HG03457 (cell line): ENCODE results near the gene SHISA9.

Source experiments
- ATAC-seq: cut with Tn5 transposase; IDR thresholded peaks from one replicate; pipeline ENCODE4 v1.9.1; 2021; ENCODE audit warnings: moderate number of reproducible peaks; ENCODE audit not compliant: unreplicated experiment

SHISA9 gene

DNA sequence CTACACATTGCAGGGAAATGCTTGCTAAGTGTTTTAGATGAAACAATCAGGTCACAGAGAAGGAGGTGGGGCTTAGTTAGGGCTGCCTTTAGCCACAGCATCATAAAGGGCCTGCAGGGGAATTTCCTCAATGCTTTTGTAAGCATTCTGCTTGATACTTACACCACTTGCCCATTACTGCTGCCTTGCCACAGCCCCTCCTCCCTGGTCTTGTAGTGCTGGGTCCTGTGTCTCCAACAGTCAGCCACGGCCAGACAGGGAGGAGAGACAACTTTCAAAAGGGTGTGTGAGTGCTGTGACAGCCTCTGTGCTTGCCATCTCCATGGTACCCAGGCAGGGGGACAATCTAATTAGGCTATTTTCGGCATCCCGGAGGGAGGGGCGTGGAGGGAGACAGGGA is 111.2 kb downstream of the SHISA9 start:
- ATAC-seq: no peak

DNA sequence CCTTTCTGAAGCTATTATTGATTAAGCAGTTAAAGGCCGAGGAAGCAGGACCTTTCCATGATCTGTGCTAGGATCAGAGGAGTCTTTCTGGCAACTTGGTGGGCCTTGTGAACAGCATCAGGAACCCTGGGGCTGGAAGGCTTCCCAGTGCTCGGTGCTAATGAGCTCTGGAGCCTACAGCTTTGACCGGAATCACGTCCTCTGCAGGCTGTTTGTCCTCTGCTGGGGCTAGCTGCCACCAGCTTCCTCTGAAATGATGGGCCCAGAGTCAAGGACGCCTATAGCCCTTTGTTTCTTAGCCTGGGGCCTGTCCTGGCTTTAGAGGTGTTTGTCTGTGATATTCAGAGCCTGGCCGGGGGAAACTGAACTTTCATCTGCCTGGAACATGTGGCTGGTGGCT is 111.6 kb downstream of the SHISA9 start:
- no peak for ATAC-seq

DNA sequence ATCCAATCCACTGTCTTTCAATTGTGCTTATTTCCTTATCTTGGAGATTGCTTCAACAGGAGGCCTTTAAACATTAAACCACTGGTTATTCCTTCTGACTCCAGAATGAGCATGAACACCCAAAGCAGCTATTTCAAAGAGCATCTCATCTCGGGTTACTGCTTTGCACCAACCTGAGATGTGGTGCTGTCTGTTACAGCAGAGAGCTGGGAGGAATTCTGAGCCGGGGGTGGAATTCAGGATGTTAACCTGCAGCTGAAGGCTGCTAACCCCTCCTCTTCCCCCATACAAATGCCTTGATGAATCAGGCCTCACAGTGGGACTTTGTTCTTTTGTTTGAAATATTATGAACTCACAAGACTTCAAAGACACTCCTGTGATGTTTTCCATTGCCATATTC is 113.1 kb downstream of the SHISA9 start:
- ATAC-seq: no peak

DNA sequence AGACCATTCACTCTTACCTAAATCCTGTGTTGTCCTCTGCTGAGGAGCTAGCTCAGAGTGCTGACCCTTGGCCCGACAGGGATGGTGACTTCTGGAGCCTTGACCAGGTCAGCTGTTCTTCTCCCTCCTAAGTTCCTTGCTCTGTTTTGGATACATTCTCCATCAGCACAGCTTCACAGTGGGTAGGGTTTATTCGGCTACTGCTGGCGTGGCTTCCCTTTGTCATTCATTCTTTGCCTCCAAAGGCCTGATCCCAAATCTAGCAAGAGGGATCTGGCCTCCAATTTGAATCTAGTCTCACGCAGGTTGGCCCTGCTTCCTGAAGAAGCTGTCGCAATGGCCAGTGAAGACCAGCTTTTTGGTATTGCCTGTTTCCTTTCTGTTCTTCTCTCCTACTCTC is 116.6 kb downstream of the SHISA9 start:
- ATAC-seq: no peak

DNA sequence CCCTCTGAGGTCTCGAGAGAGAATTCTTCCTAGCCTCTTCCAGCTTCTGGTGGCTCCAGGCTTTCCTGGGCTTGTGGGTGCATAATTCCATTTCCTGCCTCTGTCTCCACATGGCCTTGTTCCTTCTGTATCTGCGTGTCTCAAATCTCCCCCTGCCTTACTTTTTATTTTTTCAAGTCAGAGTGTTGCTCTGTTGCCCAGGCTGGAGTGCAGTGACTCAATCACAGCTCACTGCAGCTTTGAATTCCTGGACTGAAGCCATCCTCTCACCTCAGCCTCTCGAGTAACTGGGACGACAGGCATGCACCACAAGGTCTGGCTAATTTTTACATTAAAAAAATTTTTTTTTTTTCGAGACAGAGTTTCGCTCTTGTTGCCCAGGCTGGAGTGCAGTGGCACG is 120.6 kb downstream of the SHISA9 start:
- ATAC-seq: no peak

DNA sequence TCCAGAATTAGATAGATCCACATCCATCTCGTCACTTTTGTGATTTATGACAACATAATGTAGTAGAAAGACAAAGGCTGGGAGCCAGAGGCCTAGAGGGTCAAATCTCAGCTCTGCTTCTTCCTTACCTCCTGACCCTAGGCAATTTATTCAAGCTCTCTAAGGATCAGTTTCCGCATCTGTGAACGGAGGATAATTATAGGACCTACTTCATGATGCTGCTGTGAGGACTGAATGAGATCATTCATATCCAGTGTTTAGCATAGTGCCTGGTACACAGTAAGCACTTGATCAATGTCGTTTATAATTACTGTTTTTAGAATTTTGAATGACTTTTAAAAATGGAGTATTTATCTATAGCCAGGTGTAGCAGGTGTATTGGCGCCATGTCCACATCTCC is 128.4 kb downstream of the SHISA9 start:
- no peak for ATAC-seq

DNA sequence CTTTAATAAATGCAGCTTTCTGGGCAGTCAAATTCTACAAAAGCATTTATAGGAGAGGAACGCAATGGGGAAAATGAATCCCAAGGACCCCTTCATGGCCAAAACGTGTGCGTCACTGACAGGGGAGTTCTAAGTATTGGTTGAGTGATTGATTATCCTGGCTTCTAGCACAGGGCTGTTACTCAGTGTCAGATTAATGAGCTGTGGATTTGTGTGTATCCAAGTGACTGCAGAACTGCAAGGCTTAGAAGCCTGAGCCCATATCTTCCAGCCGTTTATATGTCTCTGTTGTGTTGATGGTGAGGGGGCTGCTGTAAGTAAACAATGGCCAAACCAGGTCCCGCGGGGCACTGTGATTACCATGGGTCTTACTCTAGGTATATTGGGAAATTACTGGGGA is 129.4 kb downstream of the SHISA9 start:
- ATAC-seq: no peak

DNA sequence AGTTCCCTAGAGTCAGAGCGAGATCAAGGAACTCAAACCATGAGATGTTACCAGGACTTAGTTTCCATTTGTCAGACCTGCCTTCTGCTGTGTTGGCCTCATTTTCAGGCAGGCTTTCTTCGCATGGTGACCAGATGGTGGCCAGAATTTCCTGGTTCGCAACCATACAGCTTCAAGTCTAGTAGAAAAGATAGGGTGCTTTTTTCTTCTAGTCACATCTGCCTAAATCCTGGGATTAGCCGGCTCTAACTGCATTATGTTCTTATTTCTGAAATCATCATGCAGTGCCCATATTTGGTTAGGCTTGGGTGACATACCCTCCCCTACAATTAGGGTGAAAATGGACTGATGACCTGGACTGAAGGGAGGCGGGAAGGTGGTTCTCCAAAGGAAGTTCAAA is 131.5 kb downstream of the SHISA9 start:
- no peak for ATAC-seq

DNA sequence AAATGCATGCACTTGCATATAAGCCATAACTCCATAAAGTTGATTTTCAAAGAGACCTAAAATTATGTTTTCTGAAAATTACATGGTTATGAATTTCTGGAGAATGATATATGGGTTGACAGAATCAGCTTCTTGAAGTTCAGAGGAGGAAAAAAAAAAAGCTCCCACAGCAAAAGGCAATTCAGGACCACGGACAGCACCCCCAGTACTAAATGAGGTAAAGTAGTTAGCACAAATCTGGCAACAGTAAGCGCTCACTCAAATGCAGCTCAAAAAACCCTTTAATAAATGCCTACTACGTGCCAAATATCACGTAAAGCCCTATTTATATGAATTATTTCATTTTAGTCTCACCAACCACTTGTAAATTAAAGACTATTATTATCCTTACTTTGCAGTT is 135.2 kb downstream of the SHISA9 start:
- no peak for ATAC-seq

DNA sequence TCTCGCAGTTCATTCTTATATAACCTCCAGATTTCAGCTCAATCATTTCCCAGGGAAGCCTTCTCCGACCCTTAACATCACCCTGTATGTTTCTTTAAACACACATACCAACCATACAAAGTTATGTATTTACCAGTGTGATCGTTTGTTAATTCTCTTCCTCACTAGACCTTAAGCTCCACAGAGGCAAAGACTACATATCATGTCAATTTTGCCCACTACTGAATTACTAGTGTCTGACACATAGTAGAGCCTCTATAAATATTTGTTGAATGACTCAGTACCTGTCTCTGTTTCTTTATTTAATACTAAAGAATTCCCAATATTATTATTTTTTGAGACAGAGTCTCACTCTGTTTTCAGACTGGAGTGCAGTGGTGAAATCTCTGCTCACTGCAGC is 137.2 kb downstream of the SHISA9 start:
- no peak for ATAC-seq

DNA sequence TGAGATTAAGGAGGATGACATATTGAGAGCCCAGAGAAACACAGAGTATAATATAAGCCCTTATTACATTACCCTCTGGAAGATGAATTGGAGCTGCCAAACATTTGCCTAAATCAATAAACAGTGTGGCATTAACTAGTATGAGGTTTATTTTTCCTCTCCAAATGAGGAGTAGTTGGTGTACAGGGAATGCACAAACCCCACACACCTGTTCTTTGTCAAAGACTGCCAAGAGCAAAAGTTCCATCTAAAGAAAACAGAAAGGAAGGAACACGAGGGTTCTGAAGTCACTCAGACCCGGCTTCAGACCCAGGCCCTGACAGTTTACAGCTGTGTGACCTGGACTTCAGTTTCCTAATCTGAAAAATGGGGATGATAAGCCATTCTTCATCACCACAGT is 138.1 kb downstream of the SHISA9 start:
- ATAC-seq: no peak

DNA sequence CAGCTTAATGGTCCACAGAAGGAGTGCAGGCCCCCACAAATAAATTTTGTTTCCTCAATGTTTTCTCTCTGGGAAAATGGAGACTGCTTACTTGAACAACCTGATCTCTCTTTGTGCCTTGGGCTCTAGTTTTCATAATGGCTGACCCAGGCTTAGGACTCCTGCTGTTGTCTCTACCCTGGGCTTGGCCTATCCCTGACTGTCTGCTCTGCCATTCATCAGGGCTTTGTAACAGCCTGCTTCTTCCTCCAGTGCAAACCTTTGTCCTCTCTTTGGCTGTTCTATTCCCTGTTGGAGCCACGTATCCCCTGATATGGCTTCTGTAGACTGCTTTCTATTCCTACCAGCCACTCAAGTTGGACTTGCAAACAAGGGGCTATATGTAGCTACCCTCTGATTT is 139.8 kb downstream of the SHISA9 start:
- no peak for ATAC-seq

DNA sequence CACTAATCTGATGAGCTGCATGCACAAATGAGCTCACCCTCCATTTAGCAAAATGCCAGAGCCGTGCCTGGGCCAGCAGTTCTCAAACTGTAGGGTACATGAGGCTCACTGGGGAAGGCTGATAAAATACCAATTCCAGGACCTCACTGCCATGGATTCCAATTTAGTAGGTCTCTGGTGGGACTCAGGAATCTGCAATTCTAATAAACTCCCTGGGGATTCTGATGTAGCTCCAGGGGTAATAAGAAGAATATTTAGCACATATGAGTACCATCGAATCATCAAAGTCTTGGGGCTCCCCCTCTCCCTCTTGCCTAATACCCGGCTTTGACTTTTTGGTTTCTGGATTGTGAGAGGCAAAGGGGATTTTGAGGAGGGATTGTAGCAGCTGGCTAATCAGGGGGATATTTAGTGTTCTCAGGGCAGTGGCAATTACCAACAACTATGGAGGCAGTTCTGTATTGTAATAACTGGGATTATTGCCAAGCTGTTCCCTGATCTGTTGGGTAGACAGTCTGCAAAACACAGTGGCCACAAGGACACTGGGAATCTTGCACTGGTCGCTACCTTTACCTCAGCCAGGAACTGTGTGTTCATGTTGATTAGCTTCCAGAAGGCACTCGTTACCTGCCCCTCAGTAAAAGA is 140.4 kb downstream of the SHISA9 start:
- no peak for ATAC-seq

DNA sequence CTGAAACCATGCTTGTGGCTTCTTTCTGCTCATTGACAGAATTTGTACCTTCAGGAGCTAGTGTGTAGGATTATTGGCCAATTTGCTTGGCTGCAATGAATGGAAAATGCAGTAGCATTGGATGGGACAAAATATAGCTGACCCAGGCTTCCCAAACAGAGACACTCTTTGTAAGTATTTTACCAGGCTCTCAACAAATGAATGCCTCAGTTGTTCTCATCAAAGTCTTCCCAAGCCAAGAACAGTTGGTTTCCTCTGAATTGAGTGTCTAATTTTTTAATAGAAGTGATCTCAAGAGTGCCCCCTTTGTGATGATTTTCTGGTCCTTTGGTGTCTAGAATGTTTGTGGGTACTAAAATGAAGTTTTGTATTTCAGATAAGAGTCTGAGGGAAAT is 140.9 kb downstream of the SHISA9 start:
- ATAC-seq: no peak

DNA sequence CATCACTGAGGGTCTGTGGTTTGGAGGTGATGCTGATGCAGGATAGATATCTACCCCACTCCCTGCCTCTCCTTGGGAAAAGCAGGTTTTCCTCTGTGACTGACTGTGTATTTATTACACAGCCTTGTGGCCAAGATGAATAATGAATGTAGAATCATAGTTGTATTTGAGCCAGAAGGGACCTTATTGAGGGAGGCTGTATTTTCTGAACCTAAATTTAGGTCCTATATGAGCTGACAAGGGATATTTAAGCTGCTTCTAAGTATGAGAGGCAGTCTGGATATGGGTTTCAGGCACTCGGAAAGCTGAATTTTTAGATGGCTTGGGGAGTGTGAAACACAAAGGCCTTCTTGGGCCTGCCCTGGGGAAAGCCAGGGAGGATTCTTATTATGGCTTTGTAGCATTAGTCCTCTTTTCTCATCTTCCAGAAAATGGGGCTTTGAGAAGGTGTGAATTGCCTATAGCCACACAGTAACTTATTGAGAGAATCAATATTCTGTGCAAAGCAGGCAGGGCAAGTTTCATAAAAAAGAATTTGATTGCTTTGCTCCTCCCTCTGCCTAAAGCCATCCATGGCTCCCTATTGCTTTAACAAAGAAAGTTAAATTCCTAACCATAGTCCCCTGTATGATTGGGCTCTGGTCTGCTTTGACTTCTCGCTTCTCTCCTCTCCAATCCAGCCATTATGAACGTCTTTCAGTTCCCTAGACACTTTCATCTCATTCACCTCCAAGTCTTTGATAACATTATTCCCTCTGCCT is 144.8 kb downstream of the SHISA9 start:
- ATAC-seq: no peak

DNA sequence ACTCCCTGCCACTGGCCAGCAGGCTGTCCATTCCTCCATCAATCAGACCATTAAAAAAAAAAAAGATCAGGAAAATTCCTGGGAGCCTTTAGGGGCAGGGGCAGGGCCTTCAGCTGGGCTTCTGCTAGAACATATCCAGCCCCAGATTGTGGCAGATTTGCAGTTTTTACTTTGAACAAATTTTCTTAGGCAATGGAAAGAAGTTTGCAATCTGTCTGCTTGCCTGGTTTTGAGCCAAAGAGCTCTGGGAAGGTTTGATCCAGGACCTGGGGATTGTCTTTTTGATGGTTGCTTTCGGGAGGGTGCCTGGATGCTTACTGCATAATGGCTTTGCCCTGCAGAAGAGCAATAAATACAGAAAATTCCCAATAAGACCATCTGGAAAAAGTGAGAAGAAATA is 145.9 kb downstream of the SHISA9 start:
- ATAC-seq: no peak

DNA sequence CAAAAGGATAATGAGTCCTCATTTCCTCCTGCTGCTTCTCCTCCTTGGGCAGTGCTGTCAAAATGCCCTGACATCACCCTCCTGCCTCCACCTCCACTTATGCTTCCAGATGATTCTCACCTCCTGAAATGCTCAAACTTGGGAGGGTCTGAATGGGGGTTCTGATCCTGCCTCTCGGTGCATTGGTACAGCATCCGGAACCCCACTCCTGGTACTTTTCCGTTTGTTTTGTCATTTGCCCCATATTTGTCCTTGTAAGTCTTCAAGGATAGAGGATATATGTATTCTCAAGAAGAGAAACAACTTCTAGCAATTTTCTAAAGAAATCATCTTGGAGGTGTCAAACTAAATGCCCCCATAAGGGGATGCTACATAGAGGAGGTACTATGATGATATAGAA is 148.3 kb downstream of the SHISA9 start:
- no peak for ATAC-seq

DNA sequence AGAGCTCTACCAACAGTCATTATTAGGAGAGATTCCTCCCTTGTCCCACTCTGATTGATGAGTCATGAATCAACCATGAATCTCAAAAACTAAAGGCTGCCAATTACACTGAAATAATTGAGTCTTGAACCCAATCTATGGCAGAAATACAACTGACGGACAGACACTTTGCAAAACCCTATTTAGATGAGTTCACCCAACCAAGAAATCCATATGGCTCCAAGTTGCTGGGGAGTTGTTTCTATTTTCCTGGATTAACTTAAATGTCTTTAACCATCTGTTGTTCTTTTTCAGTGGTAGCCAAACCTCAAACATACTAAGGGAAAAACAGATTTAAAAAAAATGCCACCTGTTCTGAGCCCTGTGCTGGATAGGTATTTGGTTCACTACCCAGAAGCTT is 151.0 kb downstream of the SHISA9 start:
- no peak for ATAC-seq

DNA sequence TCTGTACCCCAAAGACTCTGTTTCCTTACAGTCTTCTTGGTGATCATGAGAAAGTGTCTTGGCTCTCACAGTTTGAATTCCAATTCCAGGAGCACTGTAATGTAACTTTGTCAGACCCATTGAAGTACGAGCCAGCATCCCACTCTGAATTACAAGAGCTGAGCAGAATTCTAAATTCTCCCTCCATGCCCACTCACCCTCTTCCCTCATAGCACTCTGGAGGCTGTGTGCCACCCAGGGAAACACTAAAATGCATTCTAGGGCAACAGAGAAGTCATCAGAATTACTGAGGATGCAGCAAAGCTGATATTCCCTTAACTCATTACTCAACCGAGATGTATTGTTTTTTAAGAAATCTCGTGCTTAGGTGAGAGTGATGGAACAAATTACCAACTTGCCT is 154.1 kb downstream of the SHISA9 start:
- no peak for ATAC-seq

DNA sequence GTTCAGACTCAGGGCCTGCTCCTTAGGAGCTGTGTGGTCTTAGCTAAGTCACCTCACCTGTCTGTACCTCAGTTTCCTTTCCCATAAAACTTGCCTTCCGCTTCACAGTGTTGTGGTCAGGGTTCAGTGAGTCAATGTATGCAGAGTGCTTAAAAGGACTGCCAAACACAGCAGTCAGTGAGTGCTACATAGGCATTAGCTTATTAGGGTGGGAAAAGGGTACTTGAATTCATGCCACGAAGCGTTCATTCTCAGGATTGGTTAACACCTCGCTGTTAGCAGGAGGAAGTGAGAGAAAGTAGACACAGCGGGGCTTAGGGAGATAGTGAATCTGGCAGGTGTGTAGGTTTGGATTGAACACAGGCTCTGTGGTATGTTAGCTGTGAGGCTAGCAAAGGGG is 155.2 kb downstream of the SHISA9 start:
- no peak for ATAC-seq

DNA sequence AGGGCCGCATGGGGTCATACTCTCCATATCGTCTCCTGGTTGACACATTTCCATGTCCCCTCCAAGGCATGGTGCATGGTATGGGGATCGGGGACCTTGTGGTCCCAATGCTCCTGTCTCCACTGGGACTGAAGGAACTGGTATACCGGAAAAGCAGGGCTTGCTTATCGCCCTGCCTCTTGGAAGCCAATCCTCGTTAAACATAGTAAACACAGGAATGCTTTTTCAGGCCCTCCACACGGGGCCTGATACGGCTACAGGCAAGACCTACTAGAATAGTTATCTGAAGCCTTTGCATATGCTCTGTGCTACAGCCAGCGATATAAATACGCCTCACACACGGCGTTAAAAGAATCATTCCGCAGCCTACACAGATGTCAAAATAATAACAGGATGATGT is 159.5 kb downstream of the SHISA9 start:
- ATAC-seq: no peak

DNA sequence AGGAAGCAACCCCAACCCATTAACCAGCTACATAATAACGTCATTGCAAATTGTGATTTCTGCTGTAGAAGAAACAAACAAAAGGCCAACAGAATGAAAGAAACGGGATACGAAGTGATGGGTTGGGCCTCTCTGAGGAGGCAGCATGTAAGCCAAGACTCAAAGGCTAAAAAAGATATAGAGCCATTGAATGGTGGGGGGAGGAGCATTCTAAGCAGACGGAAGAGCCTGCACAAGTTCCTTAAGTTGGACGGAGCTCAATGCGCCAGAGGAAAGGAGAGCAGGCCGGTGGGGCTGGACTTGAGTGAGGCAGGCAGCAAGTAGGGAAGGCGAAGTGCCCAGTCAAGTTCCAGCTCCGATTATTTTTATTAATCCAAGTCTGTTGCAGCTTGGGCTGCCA is 160.3 kb downstream of the SHISA9 start:
- ATAC-seq: no peak

DNA sequence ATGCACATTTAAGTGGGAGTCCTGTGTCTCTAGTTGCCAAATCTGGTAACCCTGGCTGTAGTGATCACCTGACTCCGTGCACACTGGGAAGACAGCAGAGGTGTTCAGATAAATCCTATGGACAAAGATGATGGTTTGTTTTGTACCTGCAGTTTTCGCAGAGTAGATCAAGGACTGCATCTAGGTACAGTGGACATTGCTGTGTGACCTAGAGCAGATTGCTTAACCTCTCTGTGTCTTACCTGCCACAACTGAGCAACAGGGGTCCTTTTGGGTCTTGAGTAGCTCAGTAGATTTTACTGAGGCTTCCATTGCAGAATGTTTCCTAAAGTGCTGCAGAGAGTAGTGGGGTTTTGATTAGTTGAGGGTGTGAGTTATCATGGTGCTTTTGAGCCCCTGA is 160.8 kb downstream of the SHISA9 start:
- no peak for ATAC-seq
